Panc1 (cell line): ENCODE data around the gene PKNOX2. TPM values are rescaled to one million over a fixed set of nuclear protein-coding genes. Genes with fewer than 3 reads are reported as not detected.

Experiments
- ATAC-seq: fragments of 200-7000 bp; cut with Tn5 transposase; 2 replicates; pipeline ENCODE4 v1.9.1; 2020; ENCODE audit warnings: mild to moderate bottlenecking, moderate library complexity
- BruUV-seq: library from RNA; stranded (reverse); fragments of 400-500 nt; replicated peaks from 2 replicates; lab custom pipeline; 2021; lab: Mats Ljungman, UMichigan
- CTCF ChIA-PET: fragments of 300-600 bp; sonication (Branson Sonifier 250); formaldehyde crosslinking; loops from one replicate; lab custom pipeline; 2022; ENCODE audit warnings: antibody characterized with exemption; lab: Charles Lee
- POLR2A ChIA-PET: fragments of 300-600 bp; sonication (Branson Sonifier 250); formaldehyde crosslinking; loops from one replicate; lab custom pipeline; 2022; ENCODE audit warnings: antibody characterized with exemption; lab: Charles Lee
- DNase-seq: peaks from one replicate; pipeline ENCODE4 v3.0.0-alpha.2; 2010; ENCODE audit warnings: low read depth, low spot score
- H3K27ac ChIP-seq: 2 replicates; pipeline ENCODE4 v1.5.1; 2011; ENCODE audit warnings: mild to moderate bottlenecking, low read length, inconsistent platforms
- H3K27me3 ChIP-seq: fragments of 200-500 bp; sonication (Bioruptor generic); 2 replicates; pipeline ENCODE4 v1.6.0; 2014; ENCODE audit warnings: low read length, inconsistent platforms; ENCODE audit not compliant: control insufficient read depth, insufficient read depth
- H3K36me3 ChIP-seq: fragments of 200-500 bp; sonication (Bioruptor generic); 2 replicates; pipeline ENCODE4 v1.5.1; 2014; ENCODE audit warnings: inconsistent platforms, mild to moderate bottlenecking, low read length, moderate library complexity; ENCODE audit not compliant: control insufficient read depth, insufficient read depth
- H3K4me1 ChIP-seq: 2 replicates; pipeline ENCODE4 v1.5.1; 2011; ENCODE audit warnings: inconsistent platforms, mild to moderate bottlenecking, low read length, moderate library complexity; ENCODE audit not compliant: control insufficient read depth, insufficient read depth
- H3K4me3 ChIP-seq, 2 experiments: 2 replicates each; pipeline ENCODE4 v1.5.1; 2011 to 2012; ENCODE audit warnings: low read depth in 2 of 2, low read length in 2 of 2, mild to moderate bottlenecking in 2 of 2, inconsistent platforms in 1 of 2, moderate library complexity in 1 of 2
- H3K9me3 ChIP-seq: fragments of 200-500 bp; sonication (Bioruptor generic); 2 replicates; pipeline ENCODE4 v1.5.1; 2014; ENCODE audit warnings: low read depth, mild to moderate bottlenecking, inconsistent platforms, low read length, moderate library complexity; ENCODE audit not compliant: control insufficient read depth, insufficient read depth
- CTCF ChIP-seq: fragments of 450-650 bp; IDR thresholded peaks from 2 replicates; pipeline ENCODE4 v1.5.1; 2017; ENCODE audit warnings: mild to moderate bottlenecking
- POLR2AphosphoS5 ChIP-seq: IDR thresholded peaks from 2 replicates; pipeline ENCODE4 v1.6.1; 2012; ENCODE audit warnings: mild to moderate bottlenecking, low read depth, low read length, moderate library complexity
- REST ChIP-seq, 2 experiments: IDR thresholded peaks; 2 replicates each; pipeline ENCODE4 v1.6.1; 2011 to 2012; ENCODE audit warnings: low read depth in 2 of 2, control low read depth in 1 of 2, low read length in 1 of 2, mild to moderate bottlenecking in 1 of 2, moderate library complexity in 1 of 2; ENCODE audit not compliant: insufficient read depth in 1 of 2
- SIN3A ChIP-seq: IDR thresholded peaks from 2 replicates; pipeline ENCODE4 v1.6.1; 2012; ENCODE audit warnings: low read depth, mild to moderate bottlenecking, low read length, moderate library complexity, borderline replicate concordance; ENCODE audit not compliant: insufficient read depth
- TCF7L2 ChIP-seq: IDR thresholded peaks from 2 replicates; pipeline ENCODE4 v1.6.1; 2011; ENCODE audit warnings: mild to moderate bottlenecking, low read depth, low read length, inconsistent platforms
- in situ Hi-C: cut with HindIII; loops from 2 replicates; pipeline ENCODE4 v1.10.0; 2016; ENCODE audit warnings: low sequenced_read_pairs, low pct_unique_long_range_greater_than_20kb
- intact Hi-C: fragments of 100-400 bp; cut with micrococcal nuclease; formaldehyde crosslinking; loops from one replicate; pipeline ENCODE4 v1.10.0; 2022; ENCODE audit not compliant: unreplicated experiment
- total RNA-seq: library from RNA; stranded (reverse); gene quantifications from one replicate; pipeline ENCODE4 v1.2.1, GENCODE V29; 2021; ENCODE audit not compliant: unreplicated experiment

The PKNOX2 gene
- total RNA-seq, 1 experiment from 2014 or later, result not detected

- no peaks in the 10 kb centered on the region for H3K4me1 ChIP-seq
- TF ChIP-seq CTCF (no peak), REST (IDR thresholded peaks at IDR 0.05; ENCODE audit: insufficient read depth in 1 of 2, low read depth in 2 of 2, low read length in 1 of 2) (no peak), TCF7L2 (no peak), SIN3A (no peak), POLR2AphosphoS5 (no peak)
- no peak overlapping the region for H3K27ac ChIP-seq
- peaks cover 15% of the 10 kb centered on the region for H3K27me3 ChIP-seq
- POLR2A ChIA-PET, result no interaction called here
- no peak for DNase-seq
- CTCF ChIA-PET, result no interaction called here
- no peak for ATAC-seq
- no peaks in the 10 kb centered on the region for H3K9me3 ChIP-seq
- H3K36me3 ChIP-seq, result no peaks in the 10 kb centered on the region
- BruUV-seq, result no TSS peak
- H3K4me3 ChIP-seq, result no peak overlapping the region
- in situ Hi-C loops (no loop called here), intact Hi-C loops (no loop called here)
Observed at GRCh38 chr11:125443767-125444311, 279.3 kb downstream of the PKNOX2 start.

GRCh38 chr11:125445731-125446130 lies 281.2 kb downstream of the PKNOX2 start:
- no peak for TF ChIP-seq POLR2AphosphoS5
- no TSS peak for BruUV-seq
- Histone ChIP-seq H3K4me3 (no peak overlapping the region), H3K27me3 (peaks cover 8% of the 10 kb centered on the region), H3K27ac (no peak overlapping the region), H3K9me3 (no peaks in the 10 kb centered on the region), H3K36me3 (no peaks in the 10 kb centered on the region), H3K4me1 (no peaks in the 10 kb centered on the region)
- in situ Hi-C loops, result no loop called here
- POLR2A ChIA-PET, result no interaction called here
- CTCF ChIA-PET, result no interaction called here
- intact Hi-C loops, result no loop called here
- DNase-seq (no peak), ATAC-seq (no peak)

- ATAC-seq, result no peak
- intact Hi-C loops (no loop called here), in situ Hi-C loops (no loop called here)
- Histone ChIP-seq H3K27ac (no peak overlapping the region), H3K4me1 (peaks cover under 1% of the 10 kb centered on the region; the same call in 1 of the 2 replicates), H3K27me3 (peaks cover 3% of the 10 kb centered on the region; the same call in 1 of the 2 replicates), H3K4me3 (no peak overlapping the region), H3K36me3 (no peaks in the 10 kb centered on the region), H3K9me3 (no peaks in the 10 kb centered on the region)
- ChIA-PET CTCF (interaction anchor here (0.6 kb wide), 1 partner anchor 20 kb away, joined by 5 read pairs; no protein-coding TSS in a partner anchor), POLR2A (interaction anchor here (0.6 kb wide), 1 partner anchor 1952 kb away, joined by 4 read pairs; no protein-coding TSS in a partner anchor)
- no TSS peak for BruUV-seq
- TF ChIP-seq SIN3A, result no peak
- TF ChIP-seq POLR2AphosphoS5, result no peak
- no peak for TF ChIP-seq REST (IDR thresholded peaks at IDR 0.05; ENCODE audit: insufficient read depth in 1 of 2, low read depth in 2 of 2, low read length in 1 of 2)
- TF ChIP-seq CTCF, result no peak
- TF ChIP-seq TCF7L2, result no peak
- no peak for DNase-seq
Observed at GRCh38 chr11:125446279-125446678, 281.7 kb downstream of the PKNOX2 start.
